ENCODE results near the gene NDN. TPM values are rescaled to one million over a fixed set of nuclear protein-coding genes. Genes with fewer than 3 reads are reported as not detected.

NDN gene
- total RNA-seq, 1 experiment from 2014 or later = not detected

DNA sequence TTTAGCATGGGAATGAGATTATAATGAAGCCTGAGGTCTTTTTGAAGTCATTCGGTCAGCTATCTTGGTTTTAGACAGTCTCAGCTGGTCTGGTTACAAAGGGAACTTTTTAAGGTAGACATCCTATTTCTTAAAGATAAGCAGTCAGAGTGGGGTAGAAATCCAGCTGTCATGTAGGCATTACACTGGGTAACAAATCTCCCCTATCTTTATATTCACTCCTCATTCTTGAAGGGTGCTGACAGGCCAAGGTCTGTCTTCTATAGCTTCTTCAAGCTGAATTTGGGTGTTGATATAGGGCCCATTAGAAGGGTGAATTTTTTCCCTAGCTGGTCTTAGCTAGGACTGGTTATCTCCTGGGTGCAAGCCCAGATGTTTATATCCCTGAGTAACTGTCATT lies 21.2 kb upstream of the NDN start:
- Histone ChIP-seq H3K27ac (ENCODE audit: low read length) (no peak overlapping the region), H3K9me2 (replicated peaks; ENCODE audit: low read length) (no peaks in the 10 kb centered on the region), H2AFZ (ENCODE audit: low read length) (no peak overlapping the region), H3K4me3 (ENCODE audit: low read length) (no peak overlapping the region), H3K36me3 (ENCODE audit: low read depth, low read length) (no peaks in the 10 kb centered on the region), H3K9me3 (ENCODE audit: low read length) (0 out of 2 replicates have a peak, but pooled peaks cover 3% of the 10 kb centered on the region), H3K4me1 (ENCODE audit: insufficient read depth, low read length) (no peaks in the 10 kb centered on the region), H3K27me3 (ENCODE audit: low read length) (no peaks in the 10 kb centered on the region), H3K4me2 (ENCODE audit: low read length) (no peak overlapping the region), H4K20me1 (ENCODE audit: low read length) (no peaks in the 10 kb centered on the region), H3K9ac (ENCODE audit: low read length) (no peak overlapping the region), H3K79me2 (ENCODE audit: low read length) (no peaks in the 10 kb centered on the region), H3F3A (ENCODE audit: low read length, unreplicated experiment) (no peaks in the 10 kb centered on the region)
- intact Hi-C loops (cut with micrococcal nuclease) = no loop called here
- POLR2A ChIA-PET (ENCODE audit: unreplicated experiment) = no interaction called here
- no peak for TF ChIP-seq EZH2phosphoT487 (IDR thresholded peaks at IDR 0.05; ENCODE audit: borderline replicate concordance, low read length)
- CTCF ChIA-PET = no interaction called here
- no peak for DNase-seq
- no TSS peak for BruUV-seq (replicated peaks)
- no peak for ATAC-seq

DNA sequence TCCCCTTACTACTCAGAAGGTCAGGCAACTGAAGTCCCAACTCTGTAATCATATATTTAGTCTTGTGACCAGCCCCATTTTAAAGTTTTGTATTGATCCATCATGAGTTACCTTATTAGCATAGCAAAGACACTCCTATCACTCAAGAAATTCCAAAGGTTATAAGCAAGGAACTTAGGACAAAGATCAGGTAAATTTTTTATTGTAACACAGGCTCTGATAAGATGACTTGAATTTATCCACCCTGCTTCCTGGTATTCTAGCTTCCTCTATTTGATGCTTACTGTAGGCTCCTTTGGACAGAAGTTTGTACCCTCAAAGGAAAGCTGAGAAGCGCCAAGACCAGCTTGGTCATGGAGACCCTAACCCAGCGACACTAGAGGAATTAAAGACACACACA lies 8.2 kb upstream of the NDN start:
- Histone ChIP-seq H3K4me3 (ENCODE audit: low read length) (no peak overlapping the region), H3K4me2 (ENCODE audit: low read length) (no peak overlapping the region), H3K4me1 (ENCODE audit: insufficient read depth, low read length) (no peaks in the 10 kb centered on the region), H3K36me3 (ENCODE audit: low read depth, low read length) (no peaks in the 10 kb centered on the region), H3K27me3 (ENCODE audit: low read length) (no peaks in the 10 kb centered on the region), H3F3A (ENCODE audit: low read length, unreplicated experiment) (no peaks in the 10 kb centered on the region), H4K20me1 (ENCODE audit: low read length) (no peaks in the 10 kb centered on the region), H3K79me2 (ENCODE audit: low read length) (no peaks in the 10 kb centered on the region), H3K27ac (ENCODE audit: low read length) (no peak overlapping the region), H2AFZ (ENCODE audit: low read length) (no peak overlapping the region), H3K9ac (ENCODE audit: low read length) (no peak overlapping the region), H3K9me2 (replicated peaks; ENCODE audit: low read length) (no peaks in the 10 kb centered on the region), H3K9me3 (ENCODE audit: low read length) (peaks cover 13% of the 10 kb centered on the region; the same call in 1 of the 2 replicates)
- no peak for DNase-seq
- POLR2A ChIA-PET (ENCODE audit: unreplicated experiment) = no interaction called here
- no TSS peak for BruUV-seq (replicated peaks)
- TF ChIP-seq, protein P1, sequence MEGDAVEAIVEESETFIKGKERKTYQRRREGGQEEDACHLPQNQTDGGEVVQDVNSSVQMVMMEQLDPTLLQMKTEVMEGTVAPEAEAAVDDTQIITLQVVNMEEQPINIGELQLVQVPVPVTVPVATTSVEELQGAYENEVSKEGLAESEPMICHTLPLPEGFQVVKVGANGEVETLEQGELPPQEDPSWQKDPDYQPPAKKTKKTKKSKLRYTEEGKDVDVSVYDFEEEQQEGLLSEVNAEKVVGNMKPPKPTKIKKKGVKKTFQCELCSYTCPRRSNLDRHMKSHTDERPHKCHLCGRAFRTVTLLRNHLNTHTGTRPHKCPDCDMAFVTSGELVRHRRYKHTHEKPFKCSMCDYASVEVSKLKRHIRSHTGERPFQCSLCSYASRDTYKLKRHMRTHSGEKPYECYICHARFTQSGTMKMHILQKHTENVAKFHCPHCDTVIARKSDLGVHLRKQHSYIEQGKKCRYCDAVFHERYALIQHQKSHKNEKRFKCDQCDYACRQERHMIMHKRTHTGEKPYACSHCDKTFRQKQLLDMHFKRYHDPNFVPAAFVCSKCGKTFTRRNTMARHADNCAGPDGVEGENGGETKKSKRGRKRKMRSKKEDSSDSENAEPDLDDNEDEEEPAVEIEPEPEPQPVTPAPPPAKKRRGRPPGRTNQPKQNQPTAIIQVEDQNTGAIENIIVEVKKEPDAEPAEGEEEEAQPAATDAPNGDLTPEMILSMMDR (conservative IDR thresholded peaks at IDR 0.05; ENCODE audit: low read depth, low read length) = no peak
- no peak for TF ChIP-seq EZH2 (IDR thresholded peaks at IDR 0.05; ENCODE audit: low read length, unreplicated experiment)
- TF ChIP-seq EZH2phosphoT487 (IDR thresholded peaks at IDR 0.05; ENCODE audit: borderline replicate concordance, low read length) = no peak
- CTCF ChIA-PET = no interaction called here
- intact Hi-C loops (cut with micrococcal nuclease) = no loop called here
- ATAC-seq = no peak

DNA sequence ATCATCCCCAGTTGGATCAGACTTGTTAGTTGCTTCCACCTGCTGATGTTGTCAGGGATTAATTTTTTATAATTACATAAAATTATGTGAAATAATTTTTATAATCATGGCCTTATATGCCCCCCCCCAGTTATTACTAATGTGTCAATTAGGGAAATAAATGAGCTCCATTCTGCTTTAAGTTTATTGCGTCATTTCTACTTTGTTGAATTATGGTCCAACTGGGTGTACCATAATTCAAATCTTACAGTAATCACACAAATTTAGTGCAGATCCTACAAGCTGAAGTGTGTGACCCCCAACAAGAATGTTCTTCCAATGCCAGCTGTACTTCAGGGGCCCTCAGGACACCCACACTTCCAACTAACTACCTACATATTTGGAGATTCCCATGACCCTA lies 7.5 kb upstream of the NDN start:
- ATAC-seq = no peak
- Histone ChIP-seq H4K20me1 (ENCODE audit: low read length) (no peaks in the 10 kb centered on the region), H3K4me2 (ENCODE audit: low read length) (no peak overlapping the region), H3K27me3 (ENCODE audit: low read length) (no peaks in the 10 kb centered on the region), H3K9ac (ENCODE audit: low read length) (no peak overlapping the region), H3K4me3 (ENCODE audit: low read length) (no peak overlapping the region), H3K36me3 (ENCODE audit: low read depth, low read length) (no peaks in the 10 kb centered on the region), H3K9me2 (replicated peaks; ENCODE audit: low read length) (no peaks in the 10 kb centered on the region), H3K27ac (ENCODE audit: low read length) (no peak overlapping the region), H3K9me3 (ENCODE audit: low read length) (peaks cover 13% of the 10 kb centered on the region; the same call in 1 of the 2 replicates), H2AFZ (ENCODE audit: low read length) (no peak overlapping the region), H3K79me2 (ENCODE audit: low read length) (no peaks in the 10 kb centered on the region), H3F3A (ENCODE audit: low read length, unreplicated experiment) (no peaks in the 10 kb centered on the region), H3K4me1 (ENCODE audit: insufficient read depth, low read length) (no peaks in the 10 kb centered on the region)
- BruUV-seq (replicated peaks) = no TSS peak
- ChIA-PET POLR2A (ENCODE audit: unreplicated experiment) (no interaction called here), CTCF (no interaction called here)
- no peak for TF ChIP-seq EZH2 (IDR thresholded peaks at IDR 0.05; ENCODE audit: low read length, unreplicated experiment)
- TF ChIP-seq, protein P1 (conservative IDR thresholded peaks at IDR 0.05; ENCODE audit: low read depth, low read length) = no peak
- TF ChIP-seq EZH2phosphoT487 (IDR thresholded peaks at IDR 0.05; ENCODE audit: borderline replicate concordance, low read length) = no peak
- DNase-seq = no peak
- intact Hi-C loops (cut with micrococcal nuclease) = no loop called here

All from PC-3 (cell line).